K562 (cell line): ENCODE results near the gene PLS1.

Source experiments
- CBFB ChIP-seq: sonication (generic); formaldehyde crosslinking; IDR thresholded peaks from 2 replicates; pipeline ENCODE4 v1.4.0; 2020; ENCODE audit warnings: mild to moderate bottlenecking, missing genetic modification reagents
- GABPA ChIP-seq: fragments of 200-800 bp; sonication (Bioruptor generic); conservative IDR thresholded peaks from 2 replicates; pipeline ENCODE4 v1.6.1; 2016; ENCODE audit warnings: low read depth, missing genetic modification characterization, missing compliant biosample characterization
- NR3C1 ChIP-seq: sonication (generic); formaldehyde crosslinking; IDR thresholded peaks from 2 replicates; pipeline ENCODE4 v1.8.1; 2022; ENCODE audit warnings: missing genetic modification reagents
- POLR2AphosphoS5 ChIP-seq: IDR thresholded peaks from 2 replicates; pipeline ENCODE4 v1.6.1; 2011; ENCODE audit warnings: mild to moderate bottlenecking, low read depth, low read length, moderate library complexity; ENCODE audit not compliant: control insufficient read depth, insufficient read depth
- TEAD2 ChIP-seq: fragments of 450-650 bp; IDR thresholded peaks from 2 replicates; pipeline ENCODE4 v1.6.1; 2016; ENCODE audit warnings: missing genetic modification characterization, control low read depth, missing compliant biosample characterization
- ZFP36 ChIP-seq: fragments of 150-350 bp; IDR thresholded peaks from 2 replicates; pipeline ENCODE4 v1.6.1; 2018; ENCODE audit warnings: low read length, low read depth; ENCODE audit not compliant: partially characterized antibody
- ZNF3 ChIP-seq: fragments of 250-450 bp; sonication (Bioruptor Pico); IDR thresholded peaks from 2 replicates; pipeline ENCODE4 v1.5.0; 2021; ENCODE audit warnings: mild to moderate bottlenecking, moderate library complexity
- TF ChIP-seq, protein P1 (sequence below), 3 experiments: IDR thresholded peaks in 2 of 3; conservative IDR thresholded peaks in 1 of 3; 2 replicates each; pipeline ENCODE4 v1.5.1; 2011 to 2012; ENCODE audit warnings: low read length in 3 of 3, mild to moderate bottlenecking in 3 of 3, control low read depth in 2 of 3, improper control_type of control experiment in 1 of 3, inconsistent platforms in 1 of 3, low read depth in 1 of 3, mixed read lengths in 1 of 3, moderate library complexity in 1 of 3; ENCODE audit not compliant: insufficient read depth in 2 of 3

DNA sequence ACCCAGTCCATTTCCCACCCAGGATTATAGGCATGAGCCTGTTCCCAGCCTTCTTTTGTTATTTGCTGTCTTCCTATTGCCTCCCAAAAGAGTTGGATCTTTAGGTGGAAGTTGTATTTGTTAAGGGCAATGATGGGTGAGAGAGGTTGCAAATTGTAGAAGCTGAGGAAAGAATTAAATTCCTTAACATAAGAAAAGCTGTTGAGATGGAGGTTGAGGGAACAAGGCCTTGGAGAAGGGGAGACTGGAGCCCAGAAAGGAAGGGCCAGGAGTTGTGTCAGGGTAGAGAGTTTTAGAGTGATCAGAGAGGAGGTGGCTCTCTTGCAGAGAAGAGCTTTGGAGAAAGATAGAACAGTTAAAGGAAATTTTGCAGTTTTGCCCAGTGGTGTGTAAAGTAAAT, 46.8 kb downstream of the PLS1 start:
- no peak for TF ChIP-seq CBFB
- TF ChIP-seq ZFP36, result no peak
- TF ChIP-seq NR3C1, result no peak
- TF ChIP-seq ZNF3, result no peak
- TF ChIP-seq GABPA, result no peak
- no peak for TF ChIP-seq TEAD2 (tag)
- no peak for TF ChIP-seq POLR2AphosphoS5
- TF ChIP-seq, protein P1, sequence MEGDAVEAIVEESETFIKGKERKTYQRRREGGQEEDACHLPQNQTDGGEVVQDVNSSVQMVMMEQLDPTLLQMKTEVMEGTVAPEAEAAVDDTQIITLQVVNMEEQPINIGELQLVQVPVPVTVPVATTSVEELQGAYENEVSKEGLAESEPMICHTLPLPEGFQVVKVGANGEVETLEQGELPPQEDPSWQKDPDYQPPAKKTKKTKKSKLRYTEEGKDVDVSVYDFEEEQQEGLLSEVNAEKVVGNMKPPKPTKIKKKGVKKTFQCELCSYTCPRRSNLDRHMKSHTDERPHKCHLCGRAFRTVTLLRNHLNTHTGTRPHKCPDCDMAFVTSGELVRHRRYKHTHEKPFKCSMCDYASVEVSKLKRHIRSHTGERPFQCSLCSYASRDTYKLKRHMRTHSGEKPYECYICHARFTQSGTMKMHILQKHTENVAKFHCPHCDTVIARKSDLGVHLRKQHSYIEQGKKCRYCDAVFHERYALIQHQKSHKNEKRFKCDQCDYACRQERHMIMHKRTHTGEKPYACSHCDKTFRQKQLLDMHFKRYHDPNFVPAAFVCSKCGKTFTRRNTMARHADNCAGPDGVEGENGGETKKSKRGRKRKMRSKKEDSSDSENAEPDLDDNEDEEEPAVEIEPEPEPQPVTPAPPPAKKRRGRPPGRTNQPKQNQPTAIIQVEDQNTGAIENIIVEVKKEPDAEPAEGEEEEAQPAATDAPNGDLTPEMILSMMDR (IDR thresholded peaks at IDR 0.05 in 2 of 3, conservative IDR thresholded peaks at IDR 0.05 in 1 of 3; ENCODE audit: insufficient read depth in 2 of 3, low read depth in 1 of 3, low read length in 3 of 3), result no peak
